Endothelial cell of umbilical vein (primary cell): ENCODE data around the gene UPP1. TPM values are rescaled to one million over a fixed set of nuclear protein-coding genes. Genes with fewer than 3 reads are reported as not detected.

Experiments used
- BruUV-seq: library from RNA; stranded (reverse); fragments of 400-500 nt; replicated peaks from 2 replicates; lab custom pipeline; 2021; lab: Mats Ljungman, UMichigan
- CTCF ChIA-PET: fragments of 300-600, 350-600 bp; sonication (Branson Sonifier 250); formaldehyde crosslinking; loops from one replicate; lab custom pipeline; 2021; ENCODE audit warnings: antibody characterized with exemption, inconsistent platforms; lab: Charles Lee
- POLR2A ChIA-PET: fragments of 300-600, 350-600 bp; sonication (Branson Sonifier 250); formaldehyde crosslinking; loops from one replicate; lab custom pipeline; 2021; ENCODE audit warnings: antibody characterized with exemption, inconsistent platforms; lab: Charles Lee
- DNase-seq: peaks from one replicate; pipeline ENCODE4 v3.0.0-alpha.2; 2011; ENCODE audit warnings: low read depth, low spot score
- FAIRE-seq: peaks from 2 replicates; lab custom pipeline; 2011; peaks lifted over from hg19 to GRCh38; lab: Jason Lieb, UNC
- H2AFZ ChIP-seq: 2 replicates; pipeline ENCODE4 v1.6.0; 2012; ENCODE audit warnings: low read depth, low read length, control low read depth, inconsistent platforms
- H3K27ac ChIP-seq: 2 replicates; pipeline ENCODE4 v1.5.1; 2011; ENCODE audit warnings: low read depth, mild to moderate bottlenecking, control low read depth, low read length, moderate library complexity; ENCODE audit not compliant: insufficient read depth
- H3K27me3 ChIP-seq, 2 experiments: 2 replicates each; pipeline versions ENCODE4 v1.6.0 to v1.6.1; 2011; ENCODE audit warnings: low read length in 2 of 2, mixed read lengths in 1 of 2; ENCODE audit not compliant: control insufficient read depth in 2 of 2, insufficient read depth in 2 of 2
- H3K36me3 ChIP-seq, 2 experiments: 2 replicates in 1 of 2; 3 replicates in 1 of 2; pipeline ENCODE4 v1.5.1; 2011; ENCODE audit warnings: low read length in 2 of 2, mild to moderate bottlenecking in 1 of 2, moderate library complexity in 1 of 2; ENCODE audit not compliant: control insufficient read depth in 2 of 2, insufficient read depth in 2 of 2; ENCODE audit errors: extremely low read depth in 1 of 2
- H3K4me1 ChIP-seq: 3 replicates; pipeline ENCODE4 v1.5.1; 2011; ENCODE audit warnings: mild to moderate bottlenecking, low read length; ENCODE audit not compliant: control insufficient read depth, insufficient read depth; ENCODE audit errors: extremely low read depth
- H3K4me2 ChIP-seq: 2 replicates; pipeline ENCODE4 v1.6.1; 2011; ENCODE audit warnings: low read length, control low read depth, mixed read lengths; ENCODE audit not compliant: insufficient read depth
- H3K4me3 ChIP-seq, 3 experiments: fragments of 200-600 bp in 1 of 3; sonication (generic), shearing (Covaris generic) in 1 of 3; replicated peaks in 1 of 3; 2 replicates each; pipeline ENCODE4 v1.5.1; 2011 to 2016; ENCODE audit warnings: control low read depth in 3 of 3, low read length in 3 of 3, mild to moderate bottlenecking in 2 of 3, inconsistent platforms in 1 of 3, low read depth in 1 of 3, moderate library complexity in 1 of 3; ENCODE audit not compliant: insufficient read depth in 1 of 3
- H3K79me2 ChIP-seq: 2 replicates; pipeline ENCODE4 v1.6.0; 2012; ENCODE audit warnings: low read length, inconsistent platforms; ENCODE audit not compliant: control insufficient read depth, insufficient read depth
- H3K9ac ChIP-seq: replicated peaks from 2 replicates; pipeline ENCODE3; 2011; ENCODE audit warnings: low read length, control low read depth; ENCODE audit not compliant: insufficient read depth; ENCODE audit errors: extremely low read depth
- H3K9me1 ChIP-seq: replicated peaks from 3 replicates; pipeline ENCODE4 v1.6.0; 2011; ENCODE audit warnings: mild to moderate bottlenecking, low read length; ENCODE audit not compliant: control insufficient read depth, insufficient read depth; ENCODE audit errors: extremely low read depth
- H3K9me3 ChIP-seq: replicated peaks from 2 replicates; pipeline ENCODE4 v1.5.1; 2012; ENCODE audit warnings: low read length, inconsistent platforms; ENCODE audit not compliant: control insufficient read depth, insufficient read depth
- H4K20me1 ChIP-seq: replicated peaks from 2 replicates; pipeline ENCODE3; 2011; ENCODE audit warnings: mild to moderate bottlenecking, low read length; ENCODE audit not compliant: control insufficient read depth, insufficient read depth; ENCODE audit errors: extremely low read depth
- CTCF ChIP-seq, 2 donors: IDR thresholded peaks; 1 replicate in 1 of 2; 2 replicates in 1 of 2; pipeline ENCODE4 v1.5.1; 2011; ENCODE audit warnings: low read length in 2 of 2, mild to moderate bottlenecking in 2 of 2, moderate library complexity in 2 of 2, control low read depth in 1 of 2, inconsistent platforms in 1 of 2, low read depth in 1 of 2; ENCODE audit not compliant: insufficient read depth in 1 of 2; ENCODE audit errors: extremely low read depth in 1 of 2
- EZH2 ChIP-seq: IDR thresholded peaks from 2 replicates; pipeline ENCODE4 v1.6.1; 2012; ENCODE audit warnings: borderline replicate concordance, low read depth, mild to moderate bottlenecking, moderate library complexity, low read length, inconsistent platforms; ENCODE audit not compliant: severe bottlenecking
- FOS ChIP-seq: IDR thresholded peaks from 2 replicates; pipeline ENCODE4 v1.6.1; 2011; ENCODE audit warnings: mild to moderate bottlenecking, low read length, moderate library complexity, borderline replicate concordance; ENCODE audit not compliant: insufficient read depth
- GATA2 ChIP-seq: IDR thresholded peaks from 2 replicates; pipeline ENCODE4 v1.7.0; 2011; ENCODE audit warnings: low read depth, mild to moderate bottlenecking, moderate library complexity, mixed read lengths, low read length; ENCODE audit not compliant: insufficient read length, insufficient read depth
- JUN ChIP-seq: IDR thresholded peaks from 2 replicates; pipeline ENCODE4 v1.6.1; 2011; ENCODE audit warnings: borderline replicate concordance, low read depth; ENCODE audit not compliant: insufficient read length, insufficient read depth
- MAX ChIP-seq: IDR thresholded peaks from 2 replicates; pipeline ENCODE4 v1.6.1; 2011; ENCODE audit not compliant: insufficient read depth, insufficient read length
- MYC ChIP-seq: IDR thresholded peaks from one replicate; pipeline ENCODE4 v1.6.1; 2011; ENCODE audit warnings: mild to moderate bottlenecking, low read depth, low read length
- POLR2A ChIP-seq: IDR thresholded peaks from 2 replicates; pipeline ENCODE4 v1.6.1; 2012; ENCODE audit warnings: low read depth, mild to moderate bottlenecking, control low read depth, low read length
- POLR2AphosphoS5 ChIP-seq: IDR thresholded peaks from 2 replicates; pipeline ENCODE4 v1.6.1; 2012; ENCODE audit warnings: low read depth, mild to moderate bottlenecking, control low read depth, low read length, moderate library complexity; ENCODE audit not compliant: insufficient read depth
- dilution Hi-C: fragments of 300-500 bp; cut with MboI; formaldehyde crosslinking; loops from one replicate; pipeline ENCODE4 v1.15.0; 2019; ENCODE audit warnings: low sequenced_read_pairs; ENCODE audit not compliant: extremely low pct_ligation_motif_present
- intact Hi-C: fragments of 100-400 bp; cut with micrococcal nuclease; formaldehyde crosslinking; loops from one replicate; pipeline ENCODE4 v1.10.0; 2022
- polyA plus RNA-seq, 4 experiments: library from polyadenylated mRNA; depleted of rRNA in 3 of 4; stranded (reverse) in 3 of 4; unstranded in 1 of 4; fragments of >200 nt; gene quantifications; 2 replicates each; pipeline versions ENCODE4 v1.2.1 to v1.2.3, GENCODE V29; 2011 to 2012; ENCODE audit warnings: missing spikeins in 1 of 4
- total RNA-seq: library from RNA; stranded (reverse); gene quantifications from 2 replicates; pipeline ENCODE4 v1.2.3, GENCODE V29; 2021

The UPP1 gene
- total and polyA plus RNA-seq, 2 donors (not counting 3 experiments of a cell fraction or from before 2014, with no cell fraction given) = 60.7 to 66.0 TPM

- Histone ChIP-seq H3K9ac (no peak overlapping the region), H3K4me1 (peaks cover 4% of the 10 kb centered on the region), H4K20me1 (no peaks in the 10 kb centered on the region), H2AFZ (no peak overlapping the region), H3K4me3 (no peak overlapping the region), H3K79me2 (no peaks in the 10 kb centered on the region), H3K27me3 (peaks cover 2 to 5% of the 10 kb centered on the region in 2 experiments), H3K9me3 (no peaks in the 10 kb centered on the region), H3K27ac (no peak overlapping the region), H3K36me3 (no peaks in the 10 kb centered on the region), H3K4me2 (no peak overlapping the region), H3K9me1 (no peaks in the 10 kb centered on the region)
- FAIRE-seq = no peak
- CTCF ChIA-PET = no interaction called here
- POLR2A ChIA-PET = no interaction called here
- DNase-seq = no peak
- dilution Hi-C loops (no loop called here), intact Hi-C loops (no loop called here)
- BruUV-seq = no TSS peak
- TF ChIP-seq JUN (no peak), FOS (no peak), CTCF (IDR thresholded peaks at IDR 0.05; ENCODE audit: extremely low read depth in 1 of 2, insufficient read depth in 1 of 2, low read depth in 1 of 2, low read length in 2 of 2) (no peak), EZH2 (no peak), MAX (no peak), POLR2AphosphoS5 (no peak), MYC (no peak), GATA2 (no peak), POLR2A (no peak)
These were observed 55.3 kb downstream of the UPP1 start for GRCh38 chr7:48144291-48144768.
